Measurements from ENCODE around the gene CIAO2B.
A peak's percentile ranks its signal among the peaks of the same experiment; 100 is the strongest.

Gene CIAO2B

GRCh38 chr16:66928702-66929388 lies 5.4 kb downstream of the CIAO2B start:
- H3K4me3 ChIP-seq (replicated peaks; ENCODE audit: low read depth, low read length), result no peak overlapping the region
- peak; percentile 25 for DNase-seq (ENCODE audit: low read depth)
- TF ChIP-seq, protein P1, sequence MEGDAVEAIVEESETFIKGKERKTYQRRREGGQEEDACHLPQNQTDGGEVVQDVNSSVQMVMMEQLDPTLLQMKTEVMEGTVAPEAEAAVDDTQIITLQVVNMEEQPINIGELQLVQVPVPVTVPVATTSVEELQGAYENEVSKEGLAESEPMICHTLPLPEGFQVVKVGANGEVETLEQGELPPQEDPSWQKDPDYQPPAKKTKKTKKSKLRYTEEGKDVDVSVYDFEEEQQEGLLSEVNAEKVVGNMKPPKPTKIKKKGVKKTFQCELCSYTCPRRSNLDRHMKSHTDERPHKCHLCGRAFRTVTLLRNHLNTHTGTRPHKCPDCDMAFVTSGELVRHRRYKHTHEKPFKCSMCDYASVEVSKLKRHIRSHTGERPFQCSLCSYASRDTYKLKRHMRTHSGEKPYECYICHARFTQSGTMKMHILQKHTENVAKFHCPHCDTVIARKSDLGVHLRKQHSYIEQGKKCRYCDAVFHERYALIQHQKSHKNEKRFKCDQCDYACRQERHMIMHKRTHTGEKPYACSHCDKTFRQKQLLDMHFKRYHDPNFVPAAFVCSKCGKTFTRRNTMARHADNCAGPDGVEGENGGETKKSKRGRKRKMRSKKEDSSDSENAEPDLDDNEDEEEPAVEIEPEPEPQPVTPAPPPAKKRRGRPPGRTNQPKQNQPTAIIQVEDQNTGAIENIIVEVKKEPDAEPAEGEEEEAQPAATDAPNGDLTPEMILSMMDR (IDR thresholded peaks at IDR 0.05; ENCODE audit: low read length, missing control alignments), result peak; percentile 39

DNA sequence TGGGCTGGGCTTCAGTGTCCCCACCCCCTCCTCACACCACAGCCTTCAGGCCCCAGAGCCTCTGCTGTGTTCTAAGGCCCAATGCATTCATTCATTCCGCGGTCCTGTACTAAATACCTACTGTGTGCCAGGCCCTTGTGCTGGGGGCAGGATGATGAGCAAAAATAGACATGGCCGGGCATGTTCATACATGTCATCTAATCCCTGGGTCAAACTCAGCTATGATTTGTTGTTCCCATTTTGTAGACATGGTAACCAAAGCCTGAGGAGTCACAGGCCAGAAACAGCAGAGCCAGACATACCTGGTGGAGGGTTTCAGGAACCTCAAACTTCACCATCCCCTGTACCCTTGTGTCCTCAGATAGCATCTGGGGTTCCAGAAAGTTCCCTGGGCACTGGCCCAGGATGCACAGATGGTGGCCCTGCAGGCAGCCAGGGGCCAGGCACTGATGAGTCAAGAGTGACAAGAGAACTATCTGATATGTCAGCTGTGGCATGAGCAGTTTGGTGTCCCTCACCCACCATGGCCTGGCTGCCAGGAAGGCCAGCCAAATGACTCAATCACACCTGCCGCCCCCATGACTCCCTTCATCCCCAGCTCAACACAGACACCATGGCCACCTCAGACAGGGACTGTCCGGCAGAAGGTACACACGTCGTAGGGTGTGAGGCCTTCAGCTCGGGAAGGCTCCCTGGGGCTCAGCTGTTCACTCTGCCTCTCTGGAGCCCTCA lies 6.1 kb downstream of the CIAO2B start:
- TF ChIP-seq, protein P1 (IDR thresholded peaks at IDR 0.05; ENCODE audit: low read length, missing control alignments), result no peak
- H3K4me3 ChIP-seq (replicated peaks; ENCODE audit: low read depth, low read length), result no peak overlapping the region
- DNase-seq (ENCODE audit: low read depth), result no peak

DNA sequence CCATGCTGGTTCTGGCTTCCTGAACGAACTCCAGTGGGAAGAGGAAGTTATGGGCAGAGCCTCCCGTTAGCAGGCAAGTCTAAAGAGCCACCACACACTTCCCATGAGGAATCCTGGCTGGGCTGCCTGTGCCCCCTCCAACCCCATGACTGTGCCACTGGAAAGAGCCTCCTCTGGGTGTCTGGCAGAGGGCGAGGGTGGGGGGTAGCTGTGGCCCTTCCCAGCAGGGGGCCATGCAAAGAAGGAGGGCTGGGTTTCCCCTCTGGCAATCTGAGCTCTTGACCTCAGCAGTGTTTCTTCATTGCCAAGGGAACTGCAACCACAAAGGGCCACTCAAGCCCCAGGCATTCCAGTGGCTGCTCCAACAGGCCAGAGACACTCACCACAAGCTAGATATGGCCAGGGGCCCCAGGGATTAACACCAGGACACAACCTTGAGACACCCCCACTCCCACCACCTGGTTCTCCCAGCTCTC lies 7.2 kb downstream of the CIAO2B start:
- H3K4me3 ChIP-seq (replicated peaks; ENCODE audit: low read depth, low read length), result no peak overlapping the region
- TF ChIP-seq, protein P1 (IDR thresholded peaks at IDR 0.05; ENCODE audit: low read length, missing control alignments), result no peak
- DNase-seq (ENCODE audit: low read depth), result peak; percentile 83

GRCh38 chr16:66926171-66926947 lies 7.8 kb downstream of the CIAO2B start:
- no peak for DNase-seq (ENCODE audit: low read depth)
- no peak overlapping the region for H3K4me3 ChIP-seq (replicated peaks; ENCODE audit: low read depth, low read length)
- TF ChIP-seq, protein P1 (IDR thresholded peaks at IDR 0.05; ENCODE audit: low read length, missing control alignments), result no peak

DNA sequence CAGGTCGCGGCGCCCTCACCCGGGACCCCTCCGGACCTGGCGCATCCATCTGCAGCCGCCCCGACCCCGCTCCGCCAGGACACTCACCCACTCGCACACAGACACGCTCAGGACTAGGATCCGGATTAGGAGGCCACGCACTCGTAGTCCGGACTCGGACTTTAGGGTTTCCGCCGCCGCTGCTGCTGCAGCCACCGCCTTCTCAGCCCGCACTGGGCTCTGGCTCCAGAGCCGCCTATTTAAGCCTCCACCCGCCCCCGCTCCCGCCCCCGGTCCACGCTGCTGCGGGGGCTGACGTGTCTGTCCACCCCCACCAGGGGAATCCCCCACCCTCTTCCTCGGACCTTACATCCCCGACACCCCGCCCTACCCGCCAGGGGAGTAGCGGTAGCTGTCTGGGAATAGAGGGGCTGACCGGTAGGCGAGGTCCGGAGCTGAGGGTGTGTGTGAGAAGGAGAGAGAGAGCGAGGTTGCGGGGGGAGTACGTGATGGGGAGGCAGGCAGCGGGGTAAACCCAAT lies 8.8 kb downstream of the CIAO2B start, which contains the start of gene RRAD:
Gene RRAD, minus strand, starts transcription at position 214 of the 519 bp plus-strand sequence. CDS start 356 bp downstream, outside the sequence.
- peak; percentile 36 for DNase-seq (ENCODE audit: low read depth)
- peak within 1 kb of the TSS; percentile 30 for H3K4me3 ChIP-seq (replicated peaks; ENCODE audit: low read depth, low read length)
- TF ChIP-seq, protein P1 (IDR thresholded peaks at IDR 0.05; ENCODE audit: low read length, missing control alignments), result no peak

DNA sequence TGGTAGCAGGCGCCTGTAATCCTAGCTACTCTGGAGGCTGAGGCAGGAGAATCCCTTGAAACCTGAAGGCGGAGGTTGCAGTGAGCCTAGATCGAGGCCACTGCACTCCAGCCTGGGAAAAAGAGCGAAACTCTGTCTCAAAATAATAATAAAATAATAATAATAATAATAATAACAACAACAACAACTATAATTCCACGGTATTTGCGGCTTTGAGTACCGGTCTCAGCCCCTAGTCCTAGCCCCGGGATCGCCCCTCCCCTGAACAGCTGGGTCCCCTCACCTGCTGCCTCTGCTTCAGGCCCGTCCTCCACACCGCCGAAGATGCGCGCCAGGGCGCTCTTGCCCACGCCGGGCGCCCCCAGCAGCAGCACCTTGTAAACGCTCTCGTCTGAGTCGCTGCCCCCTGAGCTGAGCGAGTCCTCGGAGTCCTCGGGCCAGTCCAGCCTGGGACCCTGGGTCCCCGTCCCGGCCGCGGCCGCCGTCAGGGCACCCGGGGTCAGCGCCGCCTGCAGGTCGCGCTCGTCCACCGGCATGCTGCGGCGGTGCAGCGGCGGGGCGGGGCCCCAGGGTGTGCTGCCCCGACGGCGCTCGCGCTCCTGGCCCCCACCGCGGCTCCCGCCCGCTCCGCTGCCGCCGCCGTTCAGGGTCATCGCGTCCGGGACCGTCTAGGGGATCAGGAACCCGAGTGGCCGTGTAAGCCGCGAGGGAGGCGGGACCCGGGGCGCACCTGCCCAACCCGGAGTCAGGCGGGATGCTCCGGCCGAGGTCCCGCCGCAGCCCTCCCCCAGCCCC lies 9.5 kb downstream of the CIAO2B start:
- TF ChIP-seq, protein P1 (IDR thresholded peaks at IDR 0.05; ENCODE audit: low read length, missing control alignments), result no peak
- H3K4me3 ChIP-seq (replicated peaks; ENCODE audit: low read depth, low read length), result peak overlapping the region; percentile 30
- DNase-seq (ENCODE audit: low read depth), result no peak
